ENCODE results near the gene MYL3.
A peak's percentile ranks its signal among the peaks of the same experiment; 100 is the strongest.
"Not testable (repeated sequence)": the region's sequence is repeated elsewhere in the genome, so short reads cannot be mapped to it uniquely, and the experiment has no call there.

Gene MYL3

GRCh38 chr3:46863261-46863782, at the start of gene MYL3:
Gene MYL3 (minus strand): TSS chr3:46863444. CDS start chr3:46863390, 54 bp downstream.
- no peak for DNase-seq

- no peak for DNase-seq
Observed at GRCh38 chr3:46912986-46913385, 49.7 kb upstream of the MYL3 start.

- not testable (repeated sequence) for DNase-seq
Observed at GRCh38 chr3:46910914-46911313, 47.7 kb upstream of the MYL3 start.

- no peak for DNase-seq
Observed at GRCh38 chr3:46910166-46910760, 47.0 kb upstream of the MYL3 start.

- peak; percentile 80 for DNase-seq
Observed at GRCh38 chr3:46909535-46910161, 46.4 kb upstream of the MYL3 start.

GRCh38 chr3:46908986-46909534, 45.8 kb upstream of the MYL3 start:
- no peak for DNase-seq

GRCh38 chr3:46908294-46908985, 45.2 kb upstream of the MYL3 start:
- no peak for DNase-seq

GRCh38 chr3:46907960-46908293, 44.7 kb upstream of the MYL3 start:
- no peak for DNase-seq

GRCh38 chr3:46907271-46907670, 44.0 kb upstream of the MYL3 start:
- DNase-seq = no peak

- DNase-seq = no peak
Observed at GRCh38 chr3:46906471-46907058, 43.3 kb upstream of the MYL3 start.

- no peak for DNase-seq
Observed at GRCh38 chr3:46905661-46906451, 42.6 kb upstream of the MYL3 start.

GRCh38 chr3:46905213-46905560, 41.9 kb upstream of the MYL3 start:
- DNase-seq = no peak

- DNase-seq = no peak
Observed at GRCh38 chr3:46904303-46905212, 41.3 kb upstream of the MYL3 start.

- no peak for DNase-seq
Observed at GRCh38 chr3:46903341-46904302, 40.4 kb upstream of the MYL3 start.

- no peak for DNase-seq
Observed at GRCh38 chr3:46902188-46902631, 39.0 kb upstream of the MYL3 start.

GRCh38 chr3:46901591-46902187, 38.4 kb upstream of the MYL3 start:
- DNase-seq = no peak

GRCh38 chr3:46901061-46901460, 37.8 kb upstream of the MYL3 start:
- no peak for DNase-seq

GRCh38 chr3:46900356-46900755, 37.1 kb upstream of the MYL3 start:
- DNase-seq = no peak

- no peak for DNase-seq
Observed at GRCh38 chr3:46900007-46900292, 36.7 kb upstream of the MYL3 start.

All from activated gamma-delta T cell treated with Interleukin-2 at 50 U/mL for 16 hours (primary cell).